H1 (cell line): ENCODE measurements around the gene ARHGAP1. TPM values are rescaled to one million over a fixed set of nuclear protein-coding genes. Genes with fewer than 3 reads are reported as not detected.

Source experiments
- CTCF ChIA-PET: fragments of 300-600 bp; sonication (Branson Sonifier 250); formaldehyde crosslinking; loops from one replicate; lab custom pipeline; 2021; ENCODE audit not compliant: partially characterized antibody; lab: Charles Lee
- POLR2A ChIA-PET: fragments of 300-600 bp; sonication (Branson Sonifier 250); formaldehyde crosslinking; loops from one replicate; lab custom pipeline; 2021; ENCODE audit warnings: inconsistent platforms; ENCODE audit not compliant: partially characterized antibody; lab: Charles Lee
- DNase-seq, 2 experiments: peaks; one replicate each; pipeline versions ENCODE4 v3.0.0 to v3.0.0-alpha.2; 2010 to 2022; ENCODE audit warnings: low spot score in 2 of 2, low read depth in 1 of 2, mixed read lengths in 1 of 2
- FAIRE-seq: peaks from 2 replicates; lab custom pipeline; 2011; peaks lifted over from hg19 to GRCh38; lab: Jason Lieb, UNC
- H2AFZ ChIP-seq: 2 replicates; pipeline ENCODE4 v1.8.1; 2012; ENCODE audit warnings: low read length, inconsistent platforms
- H2AK5ac ChIP-seq: 2 replicates; pipeline ENCODE4 v1.6.1; 2013; ENCODE audit warnings: low read depth, low read length
- H2BK120ac ChIP-seq: replicated peaks from 2 replicates; pipeline ENCODE3; 2013; ENCODE audit warnings: low read depth, low read length, inconsistent platforms
- H2BK12ac ChIP-seq: 2 replicates; pipeline ENCODE4 v1.6.1; 2013; ENCODE audit warnings: low read depth, low read length
- H2BK15ac ChIP-seq: 2 replicates; pipeline ENCODE4 v1.6.1; 2013; ENCODE audit warnings: low read length
- H2BK20ac ChIP-seq: 2 replicates; pipeline ENCODE4 v1.6.1; 2013; ENCODE audit warnings: low read length
- H2BK5ac ChIP-seq: 2 replicates; pipeline ENCODE4 v1.6.1; 2013; ENCODE audit warnings: low read depth, low read length
- H3K14ac ChIP-seq: 2 replicates; pipeline ENCODE4 v1.6.1; 2013; ENCODE audit warnings: inconsistent platforms; ENCODE audit not compliant: insufficient read length
- H3K18ac ChIP-seq: 2 replicates; pipeline ENCODE4 v1.6.1; 2013; ENCODE audit warnings: low read length; ENCODE audit errors: extremely low read depth
- H3K23ac ChIP-seq: 2 replicates; pipeline ENCODE4 v1.6.1; 2013; ENCODE audit warnings: inconsistent platforms; ENCODE audit not compliant: insufficient read length
- H3K23me2 ChIP-seq: 2 replicates; pipeline ENCODE4 v1.6.1; 2013; ENCODE audit warnings: low read depth, low read length
- H3K27ac ChIP-seq: 2 replicates; pipeline ENCODE4 v1.6.1; 2011; ENCODE audit warnings: low read depth, low read length, inconsistent platforms
- H3K27me3 ChIP-seq, 4 experiments: replicated peaks in 1 of 4; 1 replicate in 1 of 4; 2 replicates in 3 of 4; pipeline versions ENCODE4 v1.6.1 to v1.8.1; 2011 to 2013; ENCODE audit warnings: low read length in 3 of 4, mild to moderate bottlenecking in 3 of 4, inconsistent platforms in 2 of 4, mixed read lengths in 2 of 4, moderate library complexity in 1 of 4; ENCODE audit not compliant: control insufficient read depth in 3 of 4, insufficient read depth in 3 of 4; ENCODE audit errors: extremely low read depth in 1 of 4
- H3K36me3 ChIP-seq, 4 experiments: 2 replicates each; pipeline versions ENCODE4 v1.6.1 to v1.8.1; 2011 to 2013; ENCODE audit warnings: mild to moderate bottlenecking in 4 of 4, low read length in 3 of 4, moderate library complexity in 2 of 4, control low read depth in 1 of 4, inconsistent platforms in 1 of 4; ENCODE audit not compliant: insufficient read depth in 4 of 4, control insufficient read depth in 2 of 4
- H3K4ac ChIP-seq: replicated peaks from 2 replicates; pipeline ENCODE3; 2013; ENCODE audit warnings: low read length, low read depth, mixed read lengths, inconsistent platforms; ENCODE audit not compliant: insufficient read length
- H3K4me1 ChIP-seq, 4 experiments: replicated peaks in 1 of 4; 1 replicate in 1 of 4; 2 replicates in 3 of 4; pipeline versions ENCODE4 v1.6.1 to v1.8.1; 2011 to 2013; ENCODE audit warnings: low read length in 3 of 4, inconsistent platforms in 2 of 4, mixed read lengths in 1 of 4; ENCODE audit not compliant: insufficient read depth in 4 of 4, control insufficient read depth in 3 of 4
- H3K4me2 ChIP-seq, 2 experiments: 2 replicates each; pipeline versions ENCODE4 v1.6.1 to v1.8.1; 2011 to 2013; ENCODE audit warnings: low read depth in 2 of 2, low read length in 2 of 2, control low read depth in 1 of 2, inconsistent platforms in 1 of 2, mild to moderate bottlenecking in 1 of 2; ENCODE audit not compliant: insufficient read depth in 1 of 2
- H3K4me3 ChIP-seq, 4 experiments: fragments of 200-600, 300-600 bp in 1 of 4; sonication (generic), shearing (Covaris generic), sonication (Bioruptor Twin) in 1 of 4; 2 replicates each; pipeline versions ENCODE4 v1.5.1 to v1.8.1; 2011 to 2016; ENCODE audit warnings: low read length in 4 of 4, low read depth in 3 of 4, control low read depth in 2 of 4, inconsistent platforms in 2 of 4, mild to moderate bottlenecking in 2 of 4, mixed read lengths in 1 of 4, moderate library complexity in 1 of 4; ENCODE audit not compliant: insufficient read depth in 2 of 4; ENCODE audit errors: extremely low read depth in 1 of 4
- H3K56ac ChIP-seq: replicated peaks from 2 replicates; pipeline ENCODE3; 2013; ENCODE audit warnings: low read depth, mild to moderate bottlenecking, mixed read lengths, low read length, inconsistent platforms; ENCODE audit not compliant: insufficient read length
- H3K79me1 ChIP-seq: 2 replicates; pipeline ENCODE4 v1.6.1; 2013; ENCODE audit warnings: low read depth, low read length, control low read depth
- H3K79me2 ChIP-seq, 2 experiments: 2 replicates each; pipeline versions ENCODE4 v1.6.1 to v1.8.1; 2012 to 2013; ENCODE audit warnings: low read length in 2 of 2, mild to moderate bottlenecking in 2 of 2, inconsistent platforms in 1 of 2; ENCODE audit not compliant: insufficient read depth in 2 of 2, control insufficient read depth in 1 of 2
- H3K9ac ChIP-seq, 4 experiments: replicated peaks in 1 of 4; 1 replicate in 1 of 4; 2 replicates in 3 of 4; pipeline versions ENCODE4 v1.6.1 to v1.8.1; 2011 to 2013; ENCODE audit warnings: low read depth in 3 of 4, low read length in 3 of 4, control low read depth in 2 of 4, mild to moderate bottlenecking in 2 of 4, moderate library complexity in 2 of 4, inconsistent platforms in 1 of 4; ENCODE audit errors: extremely low read depth in 1 of 4
- H3K9me3 ChIP-seq, 2 experiments: 2 replicates each; pipeline versions ENCODE4 v1.6.1 to v1.8.1; 2012 to 2013; ENCODE audit warnings: mild to moderate bottlenecking in 2 of 2, moderate library complexity in 2 of 2, control low read depth in 1 of 2, inconsistent platforms in 1 of 2, low read depth in 1 of 2, low read length in 1 of 2, mixed read lengths in 1 of 2; ENCODE audit not compliant: insufficient read depth in 2 of 2
- H4K20me1 ChIP-seq, 2 experiments: replicated peaks in 1 of 2; 2 replicates each; pipeline versions ENCODE3 to v1.8.1; 2011 to 2013; ENCODE audit warnings: inconsistent platforms in 2 of 2, low read length in 2 of 2, mild to moderate bottlenecking in 1 of 2; ENCODE audit not compliant: insufficient read depth in 2 of 2, control insufficient read depth in 1 of 2
- H4K5ac ChIP-seq: 2 replicates; pipeline ENCODE4 v1.6.1; 2013; ENCODE audit warnings: low read length, low read depth, mixed read lengths, inconsistent platforms; ENCODE audit not compliant: insufficient read length
- H4K8ac ChIP-seq: 2 replicates; pipeline ENCODE4 v1.8.0; 2013; ENCODE audit warnings: mild to moderate bottlenecking, moderate library complexity, low read length, inconsistent platforms; ENCODE audit not compliant: insufficient read depth; ENCODE audit errors: extremely low read depth
- H4K91ac ChIP-seq: replicated peaks from 2 replicates; pipeline ENCODE3; 2013; ENCODE audit warnings: low read length, mixed read lengths, inconsistent platforms; ENCODE audit not compliant: insufficient read length
- BCL11A ChIP-seq, 2 experiments: IDR thresholded peaks; one replicate each; pipeline ENCODE4 v1.6.1; 2011; ENCODE audit warnings: low read depth in 2 of 2, low read length in 2 of 2, mild to moderate bottlenecking in 2 of 2
- CBX5 ChIP-seq: fragments of 300-800, 300-1000 bp; sonication (generic); IDR thresholded peaks from 2 replicates; pipeline ENCODE4 v1.7.1; 2016; ENCODE audit warnings: antibody characterized with exemption, low read length, low read depth
- CBX8 ChIP-seq: fragments of 300-800, 300-1000 bp; sonication (generic); IDR thresholded peaks from 2 replicates; pipeline ENCODE4 v1.7.1; 2016; ENCODE audit warnings: low read depth, low read length, borderline replicate concordance
- CREB1 ChIP-seq: IDR thresholded peaks from 2 replicates; pipeline ENCODE4 v1.6.1; 2012; ENCODE audit warnings: inconsistent platforms
- EP300 ChIP-seq, 2 experiments: IDR thresholded peaks; 1 replicate in 1 of 2; 2 replicates in 1 of 2; pipeline ENCODE4 v1.6.1; 2011 to 2012; ENCODE audit warnings: low read depth in 2 of 2, low read length in 2 of 2, mild to moderate bottlenecking in 2 of 2, borderline replicate concordance in 1 of 2, inconsistent platforms in 1 of 2, moderate library complexity in 1 of 2
- FOSL1 ChIP-seq: IDR thresholded peaks from 2 replicates; pipeline ENCODE4 v1.6.1; 2011; ENCODE audit warnings: mild to moderate bottlenecking, low read depth, low read length, moderate library complexity; ENCODE audit not compliant: insufficient read depth
- HDAC2 ChIP-seq, 2 experiments: fragments of 300-600 bp in 1 of 2; sonication (generic) in 1 of 2; IDR thresholded peaks; 2 replicates each; pipeline ENCODE4 v1.6.1; 2011 to 2012; ENCODE audit warnings: low read depth in 2 of 2, low read length in 2 of 2, mild to moderate bottlenecking in 2 of 2, moderate library complexity in 2 of 2, borderline replicate concordance in 1 of 2, inconsistent platforms in 1 of 2
- KDM4A ChIP-seq: IDR thresholded peaks from one replicate; pipeline ENCODE4 v1.7.1; 2012; ENCODE audit warnings: low read depth, mild to moderate bottlenecking, moderate library complexity, low read length, inconsistent platforms; ENCODE audit not compliant: severe bottlenecking
- NANOG ChIP-seq: IDR thresholded peaks from 2 replicates; pipeline ENCODE4 v1.6.1; 2011; ENCODE audit warnings: low read length, low read depth, mild to moderate bottlenecking, inconsistent platforms; ENCODE audit not compliant: insufficient read depth, poor library complexity, severe bottlenecking
- SIN3A ChIP-seq, 2 experiments: IDR thresholded peaks in 1 of 2; conservative IDR thresholded peaks in 1 of 2; 2 replicates each; pipeline ENCODE4 v1.6.1; 2011 to 2012; ENCODE audit warnings: low read length in 2 of 2, improper control_type of control experiment in 1 of 2, low read depth in 1 of 2, mild to moderate bottlenecking in 1 of 2
- TAF1 ChIP-seq: IDR thresholded peaks from 2 replicates; pipeline ENCODE4 v1.6.1; 2011; ENCODE audit warnings: mild to moderate bottlenecking, low read depth, low read length
- WGBS, 2 experiments: shearing (Covaris generic) in 1 of 2; methylation state at CpG; one replicate each; pipeline versions ENCODE4 v1.1.6 to v1.1.7; 2013 to 2015; ENCODE audit warnings: low lambda C conversion rate in 2 of 2, mixed read lengths in 2 of 2, inconsistent platforms in 1 of 2, low coverage in 1 of 2, missing lambda C conversion rate in 1 of 2; ENCODE audit not compliant: insufficient replicate concordance in 2 of 2, insufficient coverage in 1 of 2, insufficient read length in 1 of 2; ENCODE audit errors: extremely low coverage in 1 of 2, missing lambda C conversion rate in 1 of 2; 5-methylcytosine and 5-hydroxymethylcytosine counted together
- polyA plus RNA-seq, 7 experiments: library from polyadenylated mRNA; depleted of rRNA in 3 of 7; stranded (reverse) in 5 of 7; unstranded in 2 of 7; fragments of >200 nt in 5 of 7; fragments of 200-250 nt in 2 of 7; gene quantifications; 1 replicate in 5 of 7; 2 replicates in 1 of 7; 4 replicates in 1 of 7; pipeline versions ENCODE4 v1.2.1 to v1.2.3, GENCODE V29; 2011 to 2013; ENCODE audit warnings: missing spikeins in 2 of 7, mixed read lengths in 2 of 7
- total RNA-seq: library from RNA; stranded (reverse); fragmentation: NEBNext Ultra II Directional; extraction: Animal tissue kit (Norgen Biotek cat#: 25700); gene quantifications from 2 replicates; pipeline ENCODE4 v1.2.1, GENCODE V29; 2021

ARHGAP1 gene
- total and polyA plus RNA-seq, 2 of the 8 experiments (the other 6 are each of a cell fraction or from before 2014, with no cell fraction given): 28.6 to 58.8 TPM

DNA sequence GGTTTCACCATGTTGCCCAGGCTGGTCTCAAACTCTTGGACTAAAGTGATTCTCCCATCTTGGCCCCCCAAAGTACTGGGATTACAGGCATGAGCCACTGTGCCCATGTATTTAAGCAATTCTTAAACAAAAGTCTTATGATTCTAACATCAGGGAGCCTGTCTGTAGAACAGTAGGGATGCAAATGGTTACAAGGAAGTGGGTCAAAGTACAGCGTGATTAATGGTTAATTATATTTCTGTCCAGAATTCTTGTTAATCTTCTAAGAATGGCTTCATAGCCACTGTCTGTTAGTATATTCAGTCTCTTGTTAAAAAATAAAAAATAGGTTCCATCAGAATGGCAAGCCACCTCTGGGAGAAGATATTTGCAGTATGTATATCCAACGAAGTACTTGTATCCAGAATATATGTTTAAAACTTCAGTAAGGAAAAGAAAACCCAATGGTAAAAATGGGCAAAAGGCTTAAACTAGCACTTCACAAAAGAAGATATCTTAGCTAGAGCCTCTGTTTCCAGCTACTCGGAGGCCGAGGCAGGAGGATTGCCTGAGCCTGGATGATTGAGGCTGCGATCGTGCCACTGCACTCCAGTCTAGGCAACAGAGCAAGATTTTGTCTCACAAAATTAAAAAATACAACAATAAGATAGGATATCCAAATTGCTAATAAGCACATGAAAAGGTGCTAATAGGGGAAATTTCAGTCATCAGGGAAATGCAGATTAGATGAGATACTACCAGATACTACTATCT is 60.2 kb downstream of the ARHGAP1 start:
- Histone ChIP-seq H2BK5ac (no peak overlapping the region), H3K23me2 (no peaks in the 10 kb centered on the region), H3K14ac (no peak overlapping the region), H3K4ac (no peak overlapping the region), H4K91ac (no peak overlapping the region), H2AK5ac (no peak overlapping the region), H3K56ac (no peak overlapping the region), H3K79me2 (no peaks in the 10 kb centered on the region; a peak in 1 of 4 replicates), H3K4me1 (no peaks in the 10 kb centered on the region), H3K27ac (no peak overlapping the region), H3K4me2 (no peak overlapping the region), H3K79me1 (peaks cover 2% of the 10 kb centered on the region; the same call in 1 of the 2 replicates), H3K18ac (no peak overlapping the region), H2BK15ac (no peak overlapping the region), H3K9ac (no peak overlapping the region), H3K27me3 (no peaks in the 10 kb centered on the region), H4K8ac (no peak overlapping the region), H2BK12ac (no peak overlapping the region), H4K5ac (no peak overlapping the region), H2BK20ac (no peak overlapping the region), H3K36me3 (peaks cover 0 to 4% (median 1%) of the 10 kb centered on the region in 4 experiments; a peak in 2 of 8 replicates), H4K20me1 (no peaks in the 10 kb centered on the region), H3K9me3 (no peaks in the 10 kb centered on the region), H3K4me3 (no peak overlapping the region), H2AFZ (no peak overlapping the region), H3K23ac (no peak overlapping the region), H2BK120ac (no peak overlapping the region)
- no peak for FAIRE-seq
- CTCF ChIA-PET: interaction anchor here (0.8 to 1.1 kb wide), 2 partner anchors 30 to 292 kb away, joined by 3 read pairs; partner anchors contain the start of gene DGKZ
- POLR2A ChIA-PET: interaction anchor here (0.6 kb wide), 1 partner anchor 9 kb away, joined by 3 read pairs; no protein-coding TSS in a partner anchor
- no peak for DNase-seq
- WGBS, 2 experiments: 95% methylated on average over 6 of the region's 6 CpGs; no CpG with 5 or more reads in 1 of the 2 experiments
- TF ChIP-seq HDAC2 (IDR thresholded peaks at IDR 0.05; ENCODE audit: borderline replicate concordance in 1 of 2, low read depth in 2 of 2, low read length in 2 of 2) (no peak), NANOG (no peak), KDM4A (no peak), CREB1 (no peak), TAF1 (no peak), CBX5 (no peak), EP300 (IDR thresholded peaks at IDR 0.05; ENCODE audit: borderline replicate concordance in 1 of 2, low read depth in 2 of 2, low read length in 2 of 2) (no peak), CBX8 (no peak), SIN3A (conservative IDR thresholded peaks at IDR 0.05 in 1 of 2, IDR thresholded peaks at IDR 0.05 in 1 of 2; ENCODE audit: low read depth in 1 of 2, low read length in 2 of 2) (no peak), FOSL1 (no peak), BCL11A (IDR thresholded peaks at IDR 0.05; ENCODE audit: low read depth in 2 of 2, low read length in 2 of 2) (no peak)
